NK-92 (cell line): ENCODE data around the gene DNM3.

Experiments
- DNase-seq: peaks from one replicate; lab custom pipeline; 2025; ENCODE audit not compliant: unreplicated experiment; lab: John Stamatoyannopoulos, UW

The DNM3 gene

DNA sequence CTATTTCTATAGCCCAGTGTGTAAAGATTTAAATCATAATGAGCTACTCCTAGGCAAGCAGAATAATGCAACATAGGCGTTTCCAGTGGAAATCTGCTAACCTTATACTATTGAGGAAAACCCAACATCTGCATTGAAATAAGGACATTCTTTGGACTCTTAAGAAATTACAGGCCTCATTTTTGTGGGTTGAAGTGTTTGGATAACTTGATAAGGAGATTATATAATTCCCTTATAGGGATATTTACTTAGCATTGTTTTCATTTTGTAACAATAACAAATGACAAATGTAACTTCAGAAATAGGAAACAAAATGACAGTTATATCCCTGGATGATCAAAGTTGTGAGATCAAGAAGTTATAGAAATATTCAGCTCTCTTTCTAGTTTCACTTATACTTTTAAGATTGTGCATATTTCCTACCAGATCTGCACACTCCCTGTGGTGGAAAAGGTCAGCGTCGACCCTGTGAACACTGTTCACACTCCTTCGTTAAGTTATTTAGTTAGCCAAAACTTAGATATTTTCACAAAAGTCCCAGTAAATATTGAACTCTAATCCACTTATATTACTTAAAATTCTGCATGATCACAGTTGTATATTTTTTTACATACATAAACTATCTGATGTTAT, 294.8 kb downstream of the DNM3 start:
- DNase-seq = no peak

DNA sequence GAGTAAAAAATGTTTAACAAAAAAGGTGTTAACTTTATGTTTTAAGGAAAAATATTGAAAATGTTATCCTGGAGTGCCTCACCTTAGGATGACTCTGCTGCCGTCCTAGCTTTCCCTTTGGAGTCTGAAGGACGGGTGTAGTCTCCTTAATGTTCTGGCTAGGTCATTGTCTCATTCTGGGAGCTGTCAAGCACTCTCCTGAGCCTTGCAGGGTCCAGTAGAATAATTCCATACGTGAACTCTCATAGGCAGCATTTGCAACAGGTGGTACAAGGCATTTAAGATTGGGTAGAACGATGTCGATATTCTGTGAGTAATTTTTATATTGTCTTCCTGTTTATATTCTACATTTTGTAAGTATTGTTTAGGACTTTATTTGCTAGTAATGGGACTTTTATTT, 295.6 kb downstream of the DNM3 start:
- no peak for DNase-seq

DNA sequence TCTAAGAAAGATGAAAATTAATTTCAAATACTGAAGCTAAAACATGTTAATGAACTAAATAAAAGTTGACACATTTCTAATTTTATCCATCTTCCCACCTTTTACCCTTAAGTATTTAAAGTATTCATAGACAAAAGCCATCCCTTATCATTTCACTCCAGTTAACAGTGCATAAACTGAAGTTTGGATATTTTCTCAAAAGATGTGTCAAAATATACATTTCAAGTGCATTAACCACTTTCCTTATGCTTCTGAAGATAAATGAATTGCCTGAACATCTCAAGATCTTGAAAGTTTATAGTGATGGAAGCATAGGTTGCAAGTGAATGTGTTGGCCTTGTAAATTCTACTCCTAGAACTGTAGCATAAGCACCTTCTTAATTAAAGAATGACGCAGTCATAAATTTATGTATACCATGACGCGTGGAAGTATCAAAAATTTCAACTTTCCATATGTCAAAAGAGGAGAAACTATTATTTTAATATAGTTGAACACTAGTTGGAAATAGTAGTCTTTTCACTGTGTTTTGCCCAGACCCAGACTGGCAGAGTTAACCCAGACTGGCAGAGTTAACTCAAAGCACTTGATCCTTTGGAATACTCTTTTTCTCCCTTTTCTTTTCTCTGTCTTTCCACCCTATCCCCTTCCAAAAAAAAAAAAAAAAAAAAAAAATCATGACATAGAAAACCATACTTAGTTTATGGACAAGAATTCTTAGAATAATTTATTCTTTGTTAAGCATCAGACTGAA, 296.6 kb downstream of the DNM3 start:
- no peak for DNase-seq

DNA sequence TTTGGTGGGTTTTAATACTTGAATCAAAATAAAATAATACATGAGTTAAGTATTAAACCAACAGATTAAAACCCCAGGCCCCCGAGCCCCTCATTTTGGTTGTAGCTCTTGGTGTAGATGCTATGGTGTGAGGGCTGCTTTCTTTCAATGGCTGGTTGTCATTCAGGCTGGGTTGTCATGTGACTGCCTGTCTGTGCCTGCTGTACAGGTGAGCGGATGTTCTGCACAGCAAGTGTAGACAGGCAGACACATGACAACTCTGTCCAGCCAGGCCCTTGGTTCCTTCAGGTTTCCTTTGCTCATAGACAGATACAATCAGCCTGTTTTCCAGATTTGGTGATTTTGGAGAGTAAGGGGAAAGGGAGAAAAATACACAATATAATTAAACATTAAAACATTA, 297.3 kb downstream of the DNM3 start:
- DNase-seq = no peak

DNA sequence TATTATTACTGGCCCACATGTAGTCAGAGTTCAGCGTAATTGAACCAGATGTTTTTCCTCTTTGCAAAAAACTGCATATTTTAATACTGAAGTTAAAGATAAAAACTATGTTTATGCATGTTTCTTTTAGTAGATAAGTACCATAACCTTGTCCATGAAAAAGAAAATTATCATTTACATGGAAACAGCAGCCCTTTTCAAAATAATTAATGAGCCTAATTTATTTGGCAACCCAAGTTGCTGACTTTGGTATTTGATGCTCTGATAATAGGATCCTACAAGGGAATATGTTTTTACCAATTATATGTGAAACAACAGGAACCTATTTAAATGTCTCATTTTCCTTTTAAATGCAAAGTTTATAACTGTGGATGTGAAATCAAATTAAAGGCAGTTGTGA, 297.9 kb downstream of the DNM3 start:
- no peak for DNase-seq

DNA sequence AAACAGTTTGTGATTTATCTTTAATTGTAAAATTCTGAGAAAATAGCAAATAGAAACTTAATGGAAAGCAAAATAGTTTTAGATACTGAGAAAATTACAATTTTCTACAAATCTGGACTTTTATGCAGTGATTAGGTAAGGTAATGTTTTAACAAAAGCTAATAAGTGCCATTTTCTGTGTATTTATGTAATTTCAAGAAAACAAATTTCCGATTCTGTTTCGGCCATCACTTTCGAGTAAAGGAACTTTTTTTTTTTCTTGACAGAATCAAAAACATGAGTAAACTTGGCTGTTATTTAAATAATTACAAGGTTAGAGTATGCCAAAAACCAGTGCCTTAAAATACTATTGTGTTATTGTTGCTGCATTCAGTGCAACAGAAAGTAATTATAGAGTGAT, 298.8 kb downstream of the DNM3 start:
- DNase-seq = no peak

DNA sequence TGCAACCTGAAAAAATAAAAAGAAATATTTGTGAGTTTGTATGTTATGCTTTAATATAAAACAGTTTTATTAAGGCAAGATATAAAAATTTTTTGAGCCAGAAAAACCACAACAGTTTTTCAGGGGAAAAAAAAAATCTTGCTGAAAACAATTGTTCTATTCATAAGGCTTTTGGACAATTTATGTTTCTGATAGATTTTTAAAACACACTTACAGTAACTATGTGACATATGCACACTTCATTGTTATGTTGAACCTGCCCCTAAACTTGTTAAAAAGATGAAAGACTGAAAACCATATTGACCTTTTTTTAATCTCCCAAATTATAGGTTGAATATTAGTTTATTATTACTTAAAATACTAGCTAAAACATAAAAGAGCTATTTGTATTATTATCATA, 299.3 kb downstream of the DNM3 start:
- no peak for DNase-seq

DNA sequence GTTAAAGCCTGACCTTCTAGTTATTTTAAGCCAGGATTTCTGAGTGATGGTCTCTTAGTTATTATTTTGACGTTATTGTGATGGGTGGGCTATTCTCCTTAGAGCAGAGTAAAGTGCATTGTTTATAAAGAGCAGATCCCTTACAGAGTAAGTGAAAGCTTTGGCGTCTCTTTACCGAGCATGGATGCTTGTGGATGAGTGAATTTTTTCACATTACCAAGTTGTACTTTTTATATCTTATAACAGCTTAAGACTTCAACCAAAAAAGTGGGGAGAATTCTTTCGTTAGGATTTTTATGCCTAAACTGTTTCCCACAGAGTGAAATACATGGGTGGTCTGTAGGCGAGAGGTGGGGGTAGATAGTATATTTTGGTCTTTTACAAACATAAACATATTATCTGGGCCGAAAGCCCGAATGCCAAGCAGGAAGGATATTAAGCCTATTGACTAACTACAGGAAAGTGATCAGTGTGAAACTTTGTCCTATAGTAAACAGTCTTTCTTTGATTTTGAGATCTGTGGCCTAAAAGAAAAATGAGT, 300.1 kb downstream of the DNM3 start:
- no peak for DNase-seq

DNA sequence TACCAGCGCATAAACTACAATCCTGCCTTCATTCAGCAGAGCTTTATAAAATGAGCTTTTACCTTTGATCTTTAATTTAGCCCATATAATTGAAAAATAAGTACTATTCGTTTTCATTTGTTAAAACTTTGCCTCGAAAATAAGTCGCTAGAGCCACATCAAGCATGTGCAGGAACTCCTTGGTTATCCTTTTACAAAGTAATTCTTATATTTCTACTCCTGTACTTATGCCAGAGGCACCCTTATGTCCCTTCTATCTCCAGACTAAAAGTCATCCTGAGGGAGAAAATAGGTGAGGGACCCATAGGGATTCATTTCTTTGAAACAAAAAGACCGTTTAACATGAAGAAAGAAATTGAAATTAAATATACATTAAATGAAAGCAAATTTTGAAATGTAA, 301.0 kb downstream of the DNM3 start:
- DNase-seq = no peak

DNA sequence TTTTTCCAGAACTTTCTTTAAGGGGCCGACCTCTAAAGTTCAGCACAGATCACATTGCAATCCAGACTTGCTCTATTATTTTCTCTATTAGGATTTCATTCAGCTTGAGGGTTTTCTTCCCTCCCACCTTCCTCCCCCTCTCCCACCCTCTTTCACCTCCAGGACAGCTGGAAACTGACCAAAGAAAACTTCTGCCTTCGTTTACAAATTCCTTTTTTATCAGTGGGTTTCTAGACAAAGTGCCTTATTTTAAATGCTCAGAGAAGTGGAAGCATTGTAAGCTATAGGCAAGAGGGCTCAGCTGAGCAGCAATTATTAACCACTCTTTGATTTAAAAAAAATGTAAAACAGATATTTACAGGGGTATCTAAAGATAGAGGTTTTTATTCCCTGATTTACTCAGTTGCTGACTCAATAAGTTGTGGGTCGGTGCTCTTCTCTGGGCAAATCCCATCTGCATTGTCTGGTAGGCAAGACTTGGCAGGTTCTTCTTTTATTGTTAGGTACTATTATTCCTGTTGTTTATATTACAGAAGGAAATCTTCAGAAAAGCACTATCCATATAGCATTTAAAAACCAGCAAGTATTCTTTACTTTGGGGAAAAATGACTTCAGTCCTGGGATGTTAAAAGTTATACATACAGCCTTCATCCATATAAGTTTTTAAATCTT, 302.2 kb downstream of the DNM3 start:
- DNase-seq = no peak

DNA sequence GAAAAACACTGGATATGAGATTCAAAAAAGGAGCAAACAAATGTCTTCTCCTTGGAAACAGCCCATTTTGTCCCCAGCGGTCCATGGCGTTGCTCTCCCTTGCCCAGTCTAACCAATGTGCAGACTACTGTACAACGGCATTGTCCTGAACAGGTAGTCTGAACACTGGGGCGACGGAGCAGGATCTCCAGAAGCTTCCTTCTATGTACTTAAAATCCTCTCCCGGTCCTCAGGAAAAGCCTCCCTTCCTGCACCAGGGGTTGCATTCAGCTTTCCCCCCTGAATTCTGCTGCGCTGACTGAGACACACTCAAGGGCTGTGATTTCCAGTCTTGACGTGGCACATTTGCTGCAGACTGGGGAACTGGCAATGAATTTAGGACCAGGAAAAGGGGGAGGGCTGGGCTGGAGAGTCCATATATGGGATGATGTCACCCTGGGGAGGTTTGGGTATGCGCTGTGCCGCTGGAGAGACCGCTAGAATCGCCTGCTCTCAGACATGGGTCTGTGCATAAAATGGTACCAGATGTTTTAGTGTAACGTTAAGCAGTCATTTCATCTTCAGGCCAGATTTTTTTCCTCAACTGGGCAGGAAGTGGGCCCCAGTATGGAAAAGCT, 303.3 kb downstream of the DNM3 start:
- DNase-seq = no peak

DNA sequence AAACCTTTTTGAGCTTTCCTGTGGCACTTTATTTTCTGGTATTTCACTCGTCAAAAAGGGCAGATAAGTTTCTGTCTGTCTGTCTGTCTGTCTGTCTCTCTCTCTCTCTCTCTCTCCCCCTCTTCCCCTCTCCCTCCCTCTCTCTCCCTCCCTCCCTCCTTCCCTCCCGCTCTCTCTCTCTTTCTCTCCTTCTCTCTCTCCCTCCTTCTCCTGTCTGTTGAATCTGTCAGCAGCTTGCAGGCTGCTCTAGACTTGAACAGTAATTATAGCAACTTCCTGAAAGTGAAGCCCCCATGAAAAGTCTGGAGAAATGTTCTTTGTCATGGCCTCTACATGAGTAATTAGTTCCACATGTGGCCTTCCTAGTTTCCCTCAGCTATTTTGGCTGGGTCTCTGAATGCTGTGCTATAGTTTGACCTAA, 303.9 kb downstream of the DNM3 start:
- no peak for DNase-seq

DNA sequence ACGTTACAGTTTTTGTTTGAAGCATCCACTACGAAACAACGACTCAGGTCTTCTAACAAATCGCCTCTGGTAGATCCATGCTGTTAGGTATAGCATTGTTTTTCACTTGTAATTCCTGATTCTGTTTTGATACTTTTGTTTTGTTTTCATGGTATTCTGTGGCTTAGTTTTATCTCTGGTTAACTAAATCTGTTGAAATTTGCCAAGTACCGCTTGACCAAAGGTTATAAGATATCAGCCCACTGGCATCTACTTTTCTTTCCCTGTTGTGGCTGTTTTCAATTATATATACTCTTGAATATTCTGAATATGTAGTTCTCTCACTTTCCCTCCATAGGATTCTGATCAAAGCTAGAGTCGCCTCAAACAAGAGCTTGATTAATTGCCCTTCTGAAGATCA, 304.4 kb downstream of the DNM3 start:
- DNase-seq = no peak

DNA sequence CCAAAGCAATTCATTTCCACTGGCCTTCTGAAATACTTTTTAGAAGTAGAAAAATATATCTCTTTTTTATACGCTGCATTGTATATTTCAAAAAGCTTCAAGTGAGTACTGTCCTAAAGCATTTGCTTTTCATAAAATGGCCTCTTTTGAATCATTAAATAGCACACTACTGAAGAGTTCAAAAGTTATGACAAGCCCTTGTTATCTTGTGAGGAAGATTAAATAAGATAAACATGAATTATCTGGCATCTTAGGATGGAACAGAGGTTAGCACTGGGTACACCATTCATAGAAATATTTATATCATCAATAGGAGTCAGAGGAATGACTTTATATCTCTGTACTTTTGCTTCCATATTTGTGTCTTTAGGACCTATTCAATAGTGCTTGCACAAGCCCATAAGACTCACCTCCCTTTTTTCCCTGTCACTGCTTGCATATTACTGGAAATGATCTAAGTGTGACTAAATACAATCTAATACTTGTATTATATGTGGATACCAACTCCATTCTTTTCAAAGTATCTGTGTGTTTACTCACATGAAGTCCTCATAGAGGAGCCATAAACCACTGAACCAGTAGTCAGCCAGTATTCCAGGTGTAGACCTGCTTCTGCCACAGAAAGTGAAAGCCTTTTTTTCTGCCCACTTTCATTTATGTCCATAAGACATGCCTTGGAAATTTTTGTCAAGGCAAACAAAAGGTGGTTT, 305.0 kb downstream of the DNM3 start:
- DNase-seq = no peak

DNA sequence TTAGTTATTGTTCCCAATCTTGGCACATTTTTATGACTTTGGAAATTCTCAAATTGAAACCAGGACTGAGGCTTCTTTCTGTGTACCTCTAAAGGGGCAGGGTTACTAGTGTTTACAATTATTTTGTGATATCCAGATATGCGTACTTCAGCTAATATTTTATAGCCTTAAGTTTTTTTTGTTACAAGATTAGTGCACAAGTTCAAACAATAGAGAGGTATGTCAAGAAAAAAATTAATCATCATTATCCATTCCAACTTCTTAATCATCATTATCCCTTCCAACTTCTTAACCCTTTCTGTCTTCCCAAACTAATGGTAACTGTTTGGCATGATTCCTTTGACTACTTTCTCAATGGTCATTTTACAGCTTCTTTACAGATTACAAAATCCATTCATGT, 306.2 kb downstream of the DNM3 start:
- DNase-seq = no peak

DNA sequence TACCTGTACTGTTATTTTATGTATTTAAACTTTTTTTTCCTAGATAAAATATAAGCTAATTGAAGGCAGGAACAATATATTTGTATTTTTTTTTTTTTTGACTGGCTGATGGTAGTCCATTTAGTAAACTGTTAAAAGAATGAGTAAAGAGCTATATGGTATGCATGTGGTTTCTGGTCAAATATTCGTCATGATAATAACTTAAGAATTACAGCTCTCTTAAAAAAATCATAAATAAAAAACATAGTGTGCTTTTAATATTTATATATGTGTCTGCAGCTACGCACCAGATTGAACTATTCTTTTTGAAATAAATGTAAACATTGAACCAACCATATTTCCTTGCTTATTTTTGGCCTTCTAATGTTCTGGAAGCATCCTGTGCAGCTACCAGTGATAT, 306.9 kb downstream of the DNM3 start:
- no peak for DNase-seq

DNA sequence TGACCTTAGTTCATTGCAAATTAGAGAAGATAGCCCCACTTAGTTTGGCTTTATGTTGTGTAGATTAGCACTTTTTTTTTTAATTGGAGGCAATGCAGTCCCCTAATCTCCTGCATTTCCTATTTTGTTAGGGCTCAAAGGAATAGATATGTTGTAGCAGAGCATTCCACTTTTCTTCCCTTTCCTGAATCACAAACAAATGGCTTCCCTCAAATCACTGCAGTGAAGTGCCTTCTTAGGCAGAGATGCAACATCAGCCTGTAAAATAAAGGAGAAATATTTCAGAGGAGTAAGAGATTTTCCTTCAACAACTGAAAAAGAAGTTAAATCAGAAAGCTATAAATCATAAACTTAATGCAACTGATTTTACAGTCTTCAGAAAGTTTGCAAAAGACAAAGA, 307.4 kb downstream of the DNM3 start:
- DNase-seq = no peak

DNA sequence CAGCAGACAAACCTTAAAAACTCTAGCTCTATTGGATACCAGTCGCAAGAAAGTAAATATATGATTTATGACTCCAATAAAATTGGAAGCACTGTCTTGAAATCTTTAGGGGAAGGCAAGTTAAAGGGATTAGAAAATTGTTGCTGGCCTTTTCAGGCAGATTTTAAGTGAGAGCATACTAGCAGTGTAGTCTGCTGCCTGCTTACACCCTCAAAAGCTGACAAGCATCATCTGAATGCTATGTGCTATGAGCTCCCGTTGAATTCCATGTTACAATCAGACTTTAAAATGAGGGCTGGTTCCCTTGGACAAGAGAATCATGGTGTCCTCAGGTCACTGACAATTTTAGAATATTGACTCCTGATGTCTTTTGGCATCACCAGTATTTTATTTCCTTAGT, 308.0 kb downstream of the DNM3 start:
- no peak for DNase-seq

DNA sequence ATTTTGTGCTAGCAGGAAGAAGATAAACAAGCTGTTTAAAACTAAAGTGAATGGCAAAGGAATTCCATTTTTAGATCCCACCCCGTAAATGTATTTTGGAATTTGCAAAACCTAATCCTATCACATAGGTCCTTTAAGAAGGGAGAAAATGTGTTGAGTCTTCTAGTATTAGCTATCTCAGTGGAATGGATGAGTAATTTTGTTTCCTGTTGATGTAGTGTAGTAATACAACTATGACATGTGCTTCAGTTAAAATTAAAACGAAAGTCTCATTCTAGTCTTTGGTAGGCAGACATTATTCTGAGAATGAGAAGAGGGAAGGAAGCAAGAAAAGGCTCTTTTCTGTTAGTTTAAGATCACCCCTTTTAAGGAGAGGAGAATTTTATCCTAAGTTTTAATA, 313.3 kb downstream of the DNM3 start:
- DNase-seq = no peak

DNA sequence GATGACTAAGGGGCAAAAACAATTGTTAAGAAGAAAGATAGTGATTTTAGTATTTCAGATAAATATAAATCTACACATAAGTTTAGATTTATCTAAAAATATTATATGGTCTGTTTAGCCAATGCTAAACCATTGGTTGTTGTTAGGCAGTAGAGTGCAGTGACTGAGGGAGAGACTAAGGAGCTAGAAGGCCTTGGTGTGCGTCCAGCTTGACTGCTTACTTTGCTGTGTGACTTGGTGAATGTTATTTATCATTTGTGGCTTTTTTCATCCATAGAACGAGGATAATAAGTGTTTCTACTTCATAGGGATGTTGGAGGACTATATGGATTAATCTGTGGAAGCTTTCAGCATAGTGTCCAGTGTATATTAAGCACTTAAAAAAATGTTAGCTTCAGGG, 314.5 kb downstream of the DNM3 start:
- DNase-seq = no peak

DNA sequence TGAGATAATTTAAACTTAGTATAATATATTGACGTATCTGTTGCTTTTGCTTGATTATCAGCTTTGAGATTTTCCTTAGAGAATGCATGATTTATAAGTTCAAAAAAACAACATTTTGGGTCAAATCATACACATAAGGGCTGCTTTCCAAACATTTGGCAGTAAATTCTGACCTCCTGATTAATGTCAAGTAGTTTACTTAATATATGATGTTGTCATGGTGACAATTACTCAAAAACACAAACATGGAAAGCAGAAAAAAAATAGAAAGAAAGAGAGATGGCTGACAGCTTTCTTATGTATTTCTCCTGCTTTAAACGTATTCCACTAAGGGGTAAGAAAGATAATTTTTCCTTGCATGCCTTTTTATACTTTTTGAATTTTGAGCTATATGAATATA, 320.9 kb downstream of the DNM3 start:
- DNase-seq = no peak
